Kidney (tissue), 14 donors: ENCODE data around the gene KCNS3. TPM values are rescaled to one million over a fixed set of nuclear protein-coding genes. Genes with fewer than 3 reads are reported as not detected.

Source experiments
- DNase-seq, 5 donors: peaks; one replicate each; pipeline ENCODE4 v3.0.0-alpha.2; 2013 to 2020
- FAIRE-seq: peaks from 2 replicates; lab custom pipeline; 2012; peaks lifted over from hg19 to GRCh38; lab: Jason Lieb, UNC
- H3K27ac ChIP-seq, 2 donors: one replicate each; pipeline ENCODE4 v1.7.0; 2013; ENCODE audit warnings: low read depth in 2 of 2, low read length in 2 of 2, inconsistent platforms in 1 of 2
- H3K27me3 ChIP-seq: one replicate; pipeline ENCODE4 v1.7.1; 2013; ENCODE audit warnings: low read length, inconsistent platforms; ENCODE audit not compliant: control insufficient read depth, insufficient read depth
- H3K36me3 ChIP-seq, 3 donors: one replicate each; pipeline versions ENCODE4 v1.7.0 to v1.7.1; 2013; ENCODE audit warnings: low read length in 3 of 3, control low read depth in 1 of 3, inconsistent platforms in 1 of 3; ENCODE audit not compliant: insufficient read depth in 3 of 3, control insufficient read depth in 2 of 3
- H3K4me1 ChIP-seq, 3 donors: one replicate each; pipeline versions ENCODE4 v1.7.0 to v1.7.1; 2013; ENCODE audit warnings: low read length in 3 of 3, inconsistent platforms in 1 of 3, low read depth in 1 of 3; ENCODE audit not compliant: control insufficient read depth in 2 of 3, insufficient read depth in 2 of 3
- H3K4me3 ChIP-seq, 3 donors: one replicate each; pipeline versions ENCODE4 v1.7.0 to v1.8.1; 2013; ENCODE audit warnings: low read length in 3 of 3, control low read depth in 1 of 3, inconsistent platforms in 1 of 3
- H3K9ac ChIP-seq, 3 donors: one replicate each; pipeline versions ENCODE4 v1.7.0 to v1.7.1; 2013; ENCODE audit warnings: low read length in 3 of 3, control low read depth in 1 of 3, inconsistent platforms in 1 of 3
- H3K9me3 ChIP-seq, 3 donors: one replicate each; pipeline versions ENCODE4 v1.7.0 to v1.7.1; 2013; ENCODE audit warnings: low read length in 3 of 3, control low read depth in 1 of 3, inconsistent platforms in 1 of 3; ENCODE audit not compliant: control insufficient read depth in 2 of 3, insufficient read depth in 1 of 3
- CTCF ChIP-seq: IDR thresholded peaks from 3 replicates; pipeline ENCODE4 v1.5.1; 2012; ENCODE audit warnings: mild to moderate bottlenecking, moderate library complexity, borderline replicate concordance; ENCODE audit not compliant: insufficient read depth; ENCODE audit errors: extremely low read depth
- intact Hi-C: fragments of 100-400 bp; cut with DNase I; formaldehyde crosslinking; loops from one replicate; pipeline ENCODE4 v1.11.1; 2022
- polyA plus RNA-seq: library from polyadenylated mRNA; stranded (reverse); fragments of 350-450 nt; fragmentation: Illumina TruSeq; extraction: RNeasy Lipid Tissue Mini Kit (QIAGEN cat#74804); gene quantifications from one replicate; pipeline ENCODE4 v1.2.3, GENCODE V29; 2014; ENCODE audit warnings: low read depth, low replicate concordance; ENCODE audit not compliant: insufficient read depth
- total RNA-seq: library from RNA; stranded (reverse); fragmentation: NEBNext Ultra II Directional; extraction: Animal tissue kit (Norgen Biotek cat#: 25700); gene quantifications from one replicate; pipeline ENCODE4 v1.2.1, GENCODE V29; 2021
- donor health status: control.
- donor health status: control.
- donor health status: control.
- donor health status: control.
- donor health status: control.
- donor health status: DM: yes; HTN: yes; CAD: no.
- donor health status: Normal renal cell carcinoma (clear cell type).

Gene KCNS3
- total and polyA plus RNA-seq, 2 donors from 2014 or later, result 4.4 to 7.3 TPM

GRCh38 chr2:17835516-17835915 is 43.0 kb upstream of the KCNS3 start:
- Histone ChIP-seq H3K27me3 (no peaks in the 10 kb centered on the region), H3K27ac (no peak overlapping the region), H3K9me3 (no peaks in the 10 kb centered on the region), H3K4me3 (no peak overlapping the region), H3K9ac (no peak overlapping the region), H3K4me1 (peaks cover 0 to 3% (median 0%) of the 10 kb centered on the region in 3 donors), H3K36me3 (no peaks in the 10 kb centered on the region)
- intact Hi-C loops, result no loop called here
- no peak for TF ChIP-seq CTCF
- FAIRE-seq (no peak), DNase-seq (no peak)

- Histone ChIP-seq H3K36me3 (no peaks in the 10 kb centered on the region), H3K27me3 (no peaks in the 10 kb centered on the region), H3K9ac (no peak overlapping the region), H3K9me3 (no peaks in the 10 kb centered on the region), H3K27ac (no peak overlapping the region), H3K4me1 (no peaks in the 10 kb centered on the region), H3K4me3 (no peak overlapping the region)
- DNase-seq (no peak), FAIRE-seq (no peak)
- intact Hi-C loops, result no loop called here
- TF ChIP-seq CTCF, result no peak
These were observed 38.5 kb upstream of the KCNS3 start for GRCh38 chr2:17839959-17840358.

GRCh38 chr2:17843457-17843856 is 35.0 kb upstream of the KCNS3 start:
- FAIRE-seq (no peak), DNase-seq (no peak)
- no peaks in the 10 kb centered on the region for H3K9me3 ChIP-seq
- H3K4me3 ChIP-seq, result no peak overlapping the region
- H3K27me3 ChIP-seq, result no peaks in the 10 kb centered on the region
- H3K27ac ChIP-seq, result no peak overlapping the region
- H3K9ac ChIP-seq, result no peak overlapping the region
- no peaks in the 10 kb centered on the region for H3K4me1 ChIP-seq
- intact Hi-C loops, result no loop called here
- H3K36me3 ChIP-seq, result no peaks in the 10 kb centered on the region
- TF ChIP-seq CTCF, result no peak

DNA sequence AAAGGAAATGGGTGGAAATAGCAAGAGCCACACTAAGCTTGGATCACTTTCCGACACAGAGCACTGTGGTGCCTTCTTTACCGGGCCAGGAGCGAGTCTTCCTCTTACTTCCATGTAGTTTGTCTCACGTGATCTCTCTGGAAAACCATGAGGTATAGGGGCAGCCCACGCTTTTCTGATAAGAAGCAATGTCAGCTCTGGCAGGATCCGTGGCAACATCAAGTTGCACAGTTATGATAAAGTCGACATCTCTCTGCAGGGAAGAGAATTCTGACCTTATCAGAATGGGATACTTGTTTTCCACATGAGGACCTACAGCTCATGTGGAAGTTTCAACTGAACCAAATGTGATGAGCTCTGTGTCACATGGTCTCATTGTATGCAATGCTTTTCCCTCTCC is 32.7 kb upstream of the KCNS3 start:
- FAIRE-seq (no peak), DNase-seq (no peak)
- H3K36me3 ChIP-seq, result no peaks in the 10 kb centered on the region
- H3K27ac ChIP-seq, result no peak overlapping the region
- intact Hi-C loops, result no loop called here
- no peaks in the 10 kb centered on the region for H3K27me3 ChIP-seq
- no peaks in the 10 kb centered on the region for H3K4me1 ChIP-seq
- no peak overlapping the region for H3K4me3 ChIP-seq
- no peak overlapping the region for H3K9ac ChIP-seq
- no peak for TF ChIP-seq CTCF
- H3K9me3 ChIP-seq, result no peaks in the 10 kb centered on the region
